ENCODE results near the gene GGT5. TPM values are rescaled to one million over a fixed set of nuclear protein-coding genes. Genes with fewer than 3 reads are reported as not detected.
"Not testable (repeated sequence)": the region's sequence is repeated elsewhere in the genome, so short reads cannot be mapped to it uniquely, and the experiment has no call there.

GGT5 gene, protein sequence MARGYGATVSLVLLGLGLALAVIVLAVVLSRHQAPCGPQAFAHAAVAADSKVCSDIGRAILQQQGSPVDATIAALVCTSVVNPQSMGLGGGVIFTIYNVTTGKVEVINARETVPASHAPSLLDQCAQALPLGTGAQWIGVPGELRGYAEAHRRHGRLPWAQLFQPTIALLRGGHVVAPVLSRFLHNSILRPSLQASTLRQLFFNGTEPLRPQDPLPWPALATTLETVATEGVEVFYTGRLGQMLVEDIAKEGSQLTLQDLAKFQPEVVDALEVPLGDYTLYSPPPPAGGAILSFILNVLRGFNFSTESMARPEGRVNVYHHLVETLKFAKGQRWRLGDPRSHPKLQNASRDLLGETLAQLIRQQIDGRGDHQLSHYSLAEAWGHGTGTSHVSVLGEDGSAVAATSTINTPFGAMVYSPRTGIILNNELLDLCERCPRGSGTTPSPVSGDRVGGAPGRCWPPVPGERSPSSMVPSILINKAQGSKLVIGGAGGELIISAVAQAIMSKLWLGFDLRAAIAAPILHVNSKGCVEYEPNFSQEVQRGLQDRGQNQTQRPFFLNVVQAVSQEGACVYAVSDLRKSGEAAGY
- 38.2 TPM for total RNA-seq

DNA sequence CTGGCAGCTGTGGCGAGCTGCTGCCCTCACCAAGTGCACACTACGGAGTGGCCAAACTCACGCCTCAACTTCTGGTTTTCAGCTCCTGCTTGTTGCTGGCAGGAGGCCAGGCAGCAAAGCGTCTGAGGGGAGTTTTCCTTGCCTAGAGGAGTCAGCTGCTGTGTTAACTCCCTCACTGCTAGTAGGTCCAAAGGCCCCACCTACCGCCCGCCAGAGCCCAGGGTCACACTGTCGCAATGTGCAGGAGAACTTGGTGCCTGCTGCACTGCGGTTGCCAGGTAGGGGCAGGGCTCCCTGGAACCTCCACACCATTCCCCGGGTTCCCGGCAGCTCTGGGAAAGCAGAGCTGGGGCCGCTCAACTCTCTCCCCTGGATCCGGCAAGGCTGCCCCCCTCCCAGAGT lies at the start of gene GGT5:
Gene GGT5 (minus strand): TSS at position 53 of the 402 bp plus-strand sequence. CDS start 357 bp downstream, outside the sequence.
- intact Hi-C loops (cut with DNase I) = loop anchor here (5.0 kb wide), 1 partner anchor 53 kb away; no protein-coding TSS in a partner anchor
- ATAC-seq; DNase-seq (ENCODE audit: low spot score): not testable (repeated sequence)

DNA sequence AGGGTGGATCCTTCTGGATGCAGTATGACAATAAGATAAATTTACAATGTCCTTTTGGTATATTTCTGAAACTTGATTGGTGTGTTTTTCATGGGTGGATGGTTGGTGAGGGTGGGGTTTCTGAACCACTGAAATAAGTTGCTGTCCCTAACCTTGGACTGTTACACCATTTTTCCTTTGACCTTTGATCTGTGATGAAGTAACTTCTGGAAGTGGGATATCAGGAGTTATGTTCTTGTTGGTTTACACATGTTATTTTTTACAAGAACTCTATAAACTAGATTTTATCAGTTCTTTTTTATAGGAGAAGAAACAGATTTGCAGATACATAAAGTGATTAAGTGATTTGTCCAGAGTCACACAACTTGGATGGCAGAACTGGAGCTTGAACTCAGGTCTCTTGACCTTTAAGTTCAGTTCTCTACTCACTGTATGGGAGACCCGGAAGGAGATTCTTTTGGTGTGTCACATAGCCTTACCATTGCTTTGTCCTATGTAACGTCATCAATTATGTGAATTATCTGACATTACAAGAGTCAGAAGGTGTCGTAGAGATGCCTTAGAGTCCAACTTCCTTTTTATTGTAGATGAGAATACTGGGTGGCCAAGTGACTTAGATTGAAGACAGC lies 47.4 kb upstream of the GGT5 start:
- intact Hi-C loops (cut with DNase I); DNase-seq (ENCODE audit: low spot score); ATAC-seq: not testable (repeated sequence)

DNA sequence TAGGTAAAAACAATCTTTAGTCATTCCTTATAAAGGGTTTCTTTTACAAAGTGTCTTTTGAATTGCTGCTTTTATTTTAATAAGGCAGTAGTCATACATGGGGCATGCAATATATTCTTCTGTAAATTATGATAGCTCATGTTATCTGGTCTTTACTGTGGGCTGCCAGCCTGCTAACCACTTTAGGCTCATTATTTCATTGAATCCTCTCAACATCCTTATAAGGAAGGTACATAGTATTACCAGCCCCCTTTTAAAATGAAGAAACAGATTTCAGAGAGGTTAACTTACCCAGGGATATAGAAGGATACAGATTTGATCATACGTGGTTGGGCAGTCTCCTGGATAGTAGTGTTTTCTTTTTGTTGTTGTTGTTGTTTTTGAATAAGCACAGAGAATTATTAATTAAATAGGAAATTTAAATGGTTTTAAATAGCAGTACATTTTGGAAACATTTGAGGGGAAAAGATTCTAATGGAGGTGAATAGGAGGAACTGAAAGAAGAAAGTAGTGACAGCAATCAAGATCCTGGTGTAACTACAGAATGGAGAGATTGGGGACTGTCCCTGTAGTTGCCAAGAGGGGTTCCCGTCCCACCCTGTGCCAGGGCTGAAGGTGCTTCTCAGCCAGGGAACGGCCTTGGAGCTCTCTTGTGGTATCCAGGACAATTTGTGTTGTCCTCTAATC lies 46.8 kb upstream of the GGT5 start:
- DNase-seq (ENCODE audit: low spot score) = no peak
- ATAC-seq = no peak
- intact Hi-C loops (cut with DNase I) = no loop called here

DNA sequence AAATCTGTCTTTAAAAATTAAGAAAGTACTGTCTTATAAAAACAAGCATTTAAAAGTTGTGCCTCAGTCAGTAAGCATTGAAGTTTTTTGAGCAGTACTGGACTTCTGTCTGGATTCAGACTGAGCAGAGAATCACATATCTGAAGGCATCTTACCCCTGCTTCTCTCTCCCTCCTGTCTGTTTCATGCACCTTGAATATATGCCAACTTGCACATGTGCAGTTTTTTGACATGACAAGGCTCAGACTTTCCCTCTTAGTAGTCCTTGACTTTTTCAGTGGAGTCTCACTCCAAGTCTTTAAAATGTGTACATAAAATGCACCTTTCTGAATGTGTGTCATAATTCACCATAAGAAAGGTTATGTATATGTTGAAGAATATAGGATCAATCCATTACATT lies 45.6 kb upstream of the GGT5 start:
- intact Hi-C loops (cut with DNase I) = no loop called here

DNA sequence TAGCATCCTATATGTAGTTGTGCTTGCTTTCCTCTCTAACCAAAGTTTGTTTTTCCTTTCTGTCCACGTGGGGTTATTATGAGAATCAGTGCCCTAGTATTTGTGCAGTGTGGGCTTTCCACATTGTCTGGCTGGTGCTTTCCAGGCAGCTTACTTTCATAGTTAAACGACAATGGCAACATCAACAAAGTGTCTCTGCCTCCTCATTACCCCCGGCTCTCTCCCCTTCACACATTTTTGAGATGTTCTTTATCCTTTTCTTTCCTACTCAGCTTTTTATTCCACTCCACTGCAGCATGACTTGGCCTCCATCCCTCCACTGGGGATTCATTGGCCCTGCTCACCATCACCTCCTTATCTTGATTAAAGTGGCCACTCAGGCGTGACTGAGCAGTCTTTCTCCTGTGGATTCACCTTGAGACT lies 44.9 kb upstream of the GGT5 start:
- intact Hi-C loops (cut with DNase I) = no loop called here
- DNase-seq (ENCODE audit: low spot score) (no peak), ATAC-seq (peak; percentile 32)

More for the DNA sequence above, 45.6 kb upstream of the GGT5 start:
- DNase-seq (ENCODE audit: low spot score) (no peak), ATAC-seq (no peak)

DNA sequence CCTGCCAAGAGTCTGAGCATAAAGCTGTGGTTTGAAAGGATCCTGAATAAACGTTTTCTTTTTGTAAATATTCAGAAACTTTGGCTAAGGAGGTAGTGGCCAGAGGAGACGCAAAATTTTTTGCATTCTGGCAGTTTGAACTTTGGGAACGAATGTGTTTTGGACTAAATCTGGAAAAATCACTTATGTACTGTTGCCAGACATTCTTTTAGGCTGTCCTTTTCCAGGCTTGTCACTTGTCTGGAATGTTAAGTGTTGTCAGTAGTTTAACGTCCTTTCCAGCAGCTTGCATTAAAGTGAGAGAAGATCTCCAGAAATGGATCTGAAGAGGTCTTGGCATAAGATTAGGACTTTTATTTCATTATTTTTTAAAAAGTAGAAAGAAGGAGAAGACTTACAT lies 44.2 kb upstream of the GGT5 start:
- intact Hi-C loops (cut with DNase I) = no loop called here
- no peak for DNase-seq (ENCODE audit: low spot score)
- peak; percentile 83 for ATAC-seq

DNA sequence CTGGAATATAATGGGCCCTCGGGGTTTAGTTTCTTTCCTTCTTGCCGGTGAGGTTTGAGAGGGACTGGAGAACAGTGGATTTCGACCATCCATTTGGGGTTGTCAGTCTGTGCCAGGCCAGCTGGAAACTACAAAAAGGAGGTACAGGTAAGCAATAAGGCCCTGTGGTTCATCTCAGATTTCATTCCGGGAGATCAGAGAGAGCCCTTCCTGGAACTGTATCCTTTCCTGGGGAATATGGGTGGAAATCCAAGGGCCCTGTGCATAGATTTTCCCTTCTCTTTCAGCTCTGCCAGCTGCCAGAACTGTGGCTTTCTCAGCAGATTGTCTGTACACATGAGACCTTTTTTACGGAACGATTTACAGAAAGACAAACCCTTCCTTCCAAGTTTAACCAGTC lies 42.9 kb upstream of the GGT5 start:
- intact Hi-C loops (cut with DNase I); DNase-seq (ENCODE audit: low spot score): not testable (repeated sequence)

DNA sequence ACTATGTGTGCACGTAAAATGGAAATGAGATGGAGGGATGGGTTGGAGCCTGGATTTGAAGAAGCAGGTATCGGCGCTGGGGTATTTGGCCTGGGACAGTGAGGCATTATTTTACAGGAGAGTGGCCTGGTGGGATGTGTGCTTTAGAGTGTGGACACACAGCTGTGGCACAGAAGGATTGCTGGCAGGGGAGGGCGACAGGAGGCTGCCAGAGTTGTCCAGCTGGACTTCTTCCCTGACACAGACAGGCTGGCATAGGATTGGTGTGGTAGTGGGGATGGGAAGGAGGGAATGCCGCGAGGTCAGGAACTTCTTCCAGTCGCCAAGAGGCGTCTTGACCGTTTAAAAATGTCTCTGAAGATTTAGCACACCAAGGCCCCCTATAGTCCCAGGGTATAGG lies 42.3 kb upstream of the GGT5 start:
- DNase-seq (ENCODE audit: low spot score); ATAC-seq; intact Hi-C loops (cut with DNase I): not testable (repeated sequence)

More for the DNA sequence above, 42.9 kb upstream of the GGT5 start:
- ATAC-seq = peak; percentile 5

DNA sequence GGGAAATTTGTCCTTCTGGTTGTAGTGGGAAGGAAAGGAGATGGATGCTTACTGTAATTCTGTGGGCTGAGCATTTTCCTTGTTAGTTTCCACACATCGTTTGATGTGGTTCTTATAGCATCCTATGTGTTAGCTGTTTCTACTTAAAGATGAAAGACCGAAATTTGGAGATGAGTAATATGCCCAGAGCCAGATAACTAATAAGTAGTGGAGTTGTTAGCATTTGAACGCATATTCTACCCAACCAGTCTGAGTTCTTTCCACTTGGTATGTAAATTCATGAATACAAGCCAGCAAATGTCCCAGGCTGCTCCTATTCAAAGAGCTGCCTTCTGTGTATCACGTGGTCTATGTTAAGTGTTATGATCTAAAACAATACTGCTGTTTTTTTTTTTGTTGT lies 40.4 kb upstream of the GGT5 start:
- ATAC-seq (no peak), DNase-seq (ENCODE audit: low spot score) (no peak)
- intact Hi-C loops (cut with DNase I) = no loop called here

DNA sequence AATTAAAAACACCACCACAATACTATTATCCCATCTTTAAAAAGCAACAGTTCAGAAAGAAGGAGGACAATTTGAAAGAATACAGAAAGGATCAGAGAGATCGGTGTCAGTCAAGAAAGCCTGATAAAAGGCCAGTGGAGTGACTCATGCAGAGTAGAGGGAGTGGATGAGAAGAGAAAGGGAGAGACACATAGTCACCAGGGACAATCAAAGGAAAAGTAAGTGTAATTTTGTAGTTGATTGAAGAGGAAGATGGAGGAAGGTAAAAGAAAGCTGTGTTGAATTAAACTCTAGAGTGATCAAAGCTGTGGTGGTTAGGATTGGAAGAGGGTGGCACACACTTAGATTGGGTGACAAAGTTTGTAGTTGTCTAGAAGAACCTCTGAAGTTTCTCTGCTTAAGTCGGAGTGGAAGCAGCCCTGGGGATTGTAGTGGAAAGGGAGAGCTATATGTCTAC lies 39.9 kb upstream of the GGT5 start:
- ATAC-seq = no peak
- no peak for DNase-seq (ENCODE audit: low spot score)
- intact Hi-C loops (cut with DNase I) = no loop called here

DNA sequence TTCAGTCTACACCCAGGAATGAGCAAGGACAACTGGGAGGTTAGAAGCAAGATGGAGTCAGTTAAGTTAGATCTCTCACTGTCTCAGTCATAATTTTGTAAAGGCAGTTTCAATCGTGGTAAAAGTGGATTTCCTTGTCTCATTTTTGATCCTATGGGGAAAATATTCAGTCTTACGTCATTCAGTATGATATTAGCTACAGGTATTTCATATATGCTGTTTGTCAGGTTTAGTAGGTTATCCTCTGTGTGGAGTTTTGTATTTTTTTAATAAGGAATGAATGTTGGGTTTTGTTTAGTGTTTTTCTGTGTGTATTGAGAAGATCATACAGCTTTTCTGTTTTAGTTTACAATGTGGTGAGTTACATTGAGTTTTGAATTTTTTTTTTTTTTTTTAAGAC lies 37.5 kb upstream of the GGT5 start:
- DNase-seq (ENCODE audit: low spot score) = no peak
- no peak for ATAC-seq
- intact Hi-C loops (cut with DNase I) = no loop called here

DNA sequence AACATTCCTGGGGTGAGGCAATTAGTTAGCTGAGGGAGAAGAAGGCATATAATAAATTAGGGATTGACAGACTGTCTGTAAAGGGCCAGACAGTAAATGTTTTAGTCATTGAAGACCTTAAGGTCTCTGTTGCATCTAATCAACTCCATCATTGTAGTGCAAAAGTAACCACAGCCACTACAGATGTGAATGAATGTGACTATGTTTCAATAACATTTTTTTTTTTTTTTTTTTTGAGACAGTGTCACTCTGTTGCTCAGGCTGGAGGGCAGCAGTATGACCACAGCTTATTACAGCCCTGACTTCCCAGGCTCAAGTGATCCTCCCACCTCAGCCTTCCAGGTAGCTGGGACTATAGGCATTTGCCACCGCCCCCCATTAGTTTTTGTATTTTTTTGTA lies 35.5 kb upstream of the GGT5 start:
- ATAC-seq; DNase-seq (ENCODE audit: low spot score); intact Hi-C loops (cut with DNase I): not testable (repeated sequence)

DNA sequence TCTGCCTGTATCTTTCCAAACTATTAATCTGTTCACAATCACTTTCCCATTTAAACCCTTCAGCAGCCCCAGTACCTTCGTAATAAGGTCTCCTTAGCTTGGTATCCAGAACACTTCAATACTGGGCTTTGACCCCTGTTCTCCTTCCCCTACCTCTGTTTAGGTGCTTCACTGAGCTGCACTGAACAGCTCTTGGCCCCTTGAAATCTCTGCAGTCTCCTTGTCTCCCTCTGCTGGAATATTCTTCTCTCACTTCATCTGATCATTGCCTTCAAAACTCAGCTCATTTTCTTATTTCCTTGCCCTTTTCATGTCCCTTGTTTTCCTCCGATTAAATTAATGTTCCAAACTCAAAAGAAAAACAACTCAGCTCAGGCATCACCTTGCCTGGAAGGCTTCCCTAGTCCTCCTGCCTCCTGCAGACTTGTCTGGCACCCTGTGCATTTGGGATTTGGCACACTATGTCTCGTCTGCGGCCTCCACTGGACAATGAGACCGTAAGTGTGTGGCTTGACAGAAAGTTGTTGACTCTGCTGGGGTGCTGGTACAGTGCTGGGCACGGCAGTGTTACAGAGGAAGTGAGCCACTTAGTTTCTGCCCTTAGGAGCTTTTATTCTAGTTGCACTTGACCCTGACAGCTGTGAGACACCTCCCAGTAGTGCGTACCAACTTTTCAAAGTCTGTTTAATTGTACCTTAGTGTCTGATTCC lies 30.0 kb upstream of the GGT5 start:
- ATAC-seq; DNase-seq (ENCODE audit: low spot score); intact Hi-C loops (cut with DNase I): not testable (repeated sequence)

DNA sequence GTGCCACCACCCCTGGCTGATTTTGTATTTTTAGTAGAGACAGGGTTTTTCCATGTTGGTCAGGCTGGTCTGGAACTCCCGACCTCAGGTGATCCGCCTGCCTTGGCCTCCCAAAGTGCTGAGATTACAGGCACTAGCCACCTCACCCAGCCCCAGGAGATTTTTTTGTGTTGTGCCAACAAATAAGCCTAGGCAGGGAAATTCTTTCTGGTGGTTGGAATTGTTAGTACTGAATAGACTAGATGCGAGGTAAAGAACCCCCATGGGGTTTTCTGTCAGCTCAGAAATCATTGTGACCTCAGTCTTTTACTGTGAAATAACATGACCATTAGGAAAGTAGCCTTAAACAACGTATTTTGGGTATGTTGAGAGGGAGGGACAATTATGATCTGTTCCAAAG lies 29.0 kb upstream of the GGT5 start:
- DNase-seq (ENCODE audit: low spot score); ATAC-seq; intact Hi-C loops (cut with DNase I): not testable (repeated sequence)

DNA sequence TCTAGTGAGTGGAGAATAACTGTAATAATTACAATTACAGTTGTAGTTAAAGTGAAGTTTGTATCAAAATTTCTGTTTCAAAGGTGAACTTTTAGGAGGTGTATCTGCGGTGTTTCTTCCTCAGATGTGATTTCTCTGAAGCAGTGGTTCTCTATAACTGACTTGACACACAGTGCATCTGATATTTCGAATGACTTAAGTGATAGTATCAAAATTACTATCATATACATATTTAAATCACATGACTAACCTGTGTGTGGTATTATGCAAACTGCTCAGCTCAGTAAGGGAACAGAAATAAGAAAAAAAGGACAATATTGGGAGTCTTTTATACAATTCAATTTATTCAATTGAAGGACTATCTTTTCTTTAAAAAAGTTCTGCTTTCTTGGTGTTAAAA lies 28.1 kb upstream of the GGT5 start:
- intact Hi-C loops (cut with DNase I); DNase-seq (ENCODE audit: low spot score); ATAC-seq: not testable (repeated sequence)

DNA sequence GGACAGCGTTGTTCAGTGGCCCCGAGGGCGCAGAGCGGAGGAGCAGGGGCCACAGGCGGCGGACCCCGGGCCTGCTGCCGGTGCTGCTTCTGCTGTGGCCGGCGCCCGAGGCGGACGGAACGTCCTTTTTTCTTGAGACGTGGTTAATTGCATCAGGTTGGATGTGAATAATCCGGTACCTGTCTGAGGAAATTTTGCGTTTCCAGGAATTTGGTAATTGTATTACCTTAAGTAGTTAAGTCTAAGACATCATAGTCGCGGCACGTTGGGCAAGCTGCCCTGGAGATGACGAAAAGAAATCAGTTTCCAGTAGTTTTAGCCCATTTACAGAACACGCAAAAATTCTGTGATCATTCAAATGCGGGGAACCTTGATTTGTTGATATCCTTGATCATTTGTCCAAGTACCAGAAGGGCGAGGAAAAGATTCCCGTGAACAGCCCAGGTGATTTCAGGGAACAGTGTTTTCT lies 26.5 kb upstream of the GGT5 start:
- no peak for ATAC-seq

DNA sequence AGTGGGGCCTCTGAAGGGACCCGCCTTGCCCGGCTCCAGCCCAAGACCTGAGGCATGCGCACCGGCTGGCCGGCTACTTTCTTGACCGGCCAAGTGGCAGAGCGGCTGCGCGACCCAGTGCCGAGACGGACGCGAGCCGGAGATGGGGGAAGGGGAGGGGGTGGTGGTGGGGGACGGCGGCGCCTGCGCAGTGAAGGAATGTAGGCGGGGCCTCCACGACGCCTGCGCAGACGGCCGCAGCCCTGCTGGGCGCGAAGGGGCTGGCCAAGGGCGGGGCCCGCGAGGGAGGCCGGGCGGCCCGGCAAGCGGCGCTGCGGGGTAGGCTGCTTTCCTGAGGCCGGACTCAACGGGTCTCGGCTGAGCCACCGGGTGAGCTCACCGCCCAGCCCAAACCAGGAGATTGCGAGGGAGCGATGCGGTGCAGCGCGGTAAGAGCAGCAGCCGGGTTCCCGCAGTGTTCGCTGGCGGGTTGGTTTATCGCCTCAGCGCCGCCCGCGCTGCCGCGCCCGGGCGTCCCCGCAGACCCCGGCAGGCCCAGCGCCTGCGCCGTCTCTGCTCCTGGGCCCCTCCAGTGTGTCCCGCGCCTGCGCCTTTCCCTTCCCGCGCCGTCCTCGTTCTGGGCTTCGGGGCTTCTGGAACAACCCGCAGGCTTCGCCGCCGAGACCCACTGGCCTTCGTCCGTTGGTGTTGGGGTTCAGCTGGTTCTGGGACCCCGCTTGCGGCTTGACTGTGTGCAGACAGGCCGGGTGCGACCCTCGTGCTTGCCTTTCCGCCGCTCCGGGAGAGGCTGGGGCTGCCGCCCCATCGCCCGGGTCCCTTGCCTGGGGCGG lies 25.9 kb upstream of the GGT5 start, which contains the start of gene SPECC1L:
Gene SPECC1L (plus strand): TSS at position 276 of the 830 bp plus-strand sequence. CDS start 31,401 bp downstream, outside the sequence.
- DNase-seq (ENCODE audit: low spot score) (peak; percentile 96), ATAC-seq (peak; percentile 96)
- intact Hi-C loops (cut with DNase I) = no loop called here

More for the DNA sequence above, 26.5 kb upstream of the GGT5 start:
- intact Hi-C loops (cut with DNase I) = no loop called here
- DNase-seq (ENCODE audit: low spot score) = peak; percentile 75
